ENCODE measurements around the gene ZNF331.

ZNF331 gene

GRCh38 chr19:53520547-53521372, 17.2 kb upstream of the ZNF331 start (continued):
- peak; percentile 58 for TF ChIP-seq ZNF341 (tag by site-specific recombination; IDR thresholded peaks at IDR 0.05; ENCODE audit: low read depth)
- no peak for TF ChIP-seq MEIS1 (CRISPR knock-in tag; IDR thresholded peaks at IDR 0.05; ENCODE audit: borderline replicate concordance)
- TF ChIP-seq SP7 (tag by site-specific recombination; IDR thresholded peaks at IDR 0.05): peak; percentile 31; the same call in 1 of the 2 replicates
- peak; percentile 47 for TF ChIP-seq ZIC2 (tag by site-specific recombination; IDR thresholded peaks at IDR 0.05)
- peak; percentile 92 for TF ChIP-seq ZNF335 (tag by site-specific recombination; conservative IDR thresholded peaks at IDR 0.05)
- no peak for TF ChIP-seq ZNF621 (tag by site-specific recombination; IDR thresholded peaks at IDR 0.05)
- TF ChIP-seq ZNF571 (tag by site-specific recombination; IDR thresholded peaks at IDR 0.05): no peak
- TF ChIP-seq GLIS1 (tag by site-specific recombination; IDR thresholded peaks at IDR 0.05): peak; percentile 5; the same call in 1 of the 2 replicates
- no peak for TF ChIP-seq ZNF707 (tag by site-specific recombination; IDR thresholded peaks at IDR 0.05)
- peak; percentile 62; the same call in 1 of the 2 replicates for TF ChIP-seq KLF16 (tag by site-specific recombination; IDR thresholded peaks at IDR 0.05)
- 0 out of 2 replicates have a peak, but pooled peaks have one; percentile 15 for TF ChIP-seq ZNF704 (tag by site-specific recombination; IDR thresholded peaks at IDR 0.05)
- no peak for TF ChIP-seq HOXA7 (CRISPR knock-in tag; IDR thresholded peaks at IDR 0.05; ENCODE audit: borderline replicate concordance)
- no peak for TF ChIP-seq ZNF132 (tag by site-specific recombination; IDR thresholded peaks at IDR 0.05; ENCODE audit: borderline replicate concordance)
- TF ChIP-seq HOXC10 (CRISPR knock-in tag; IDR thresholded peaks at IDR 0.05): peak; percentile 21; the same call in 1 of the 2 replicates
- peak; percentile 55; the same call in 1 of the 2 replicates for TF ChIP-seq ZNF394 (tag by site-specific recombination; IDR thresholded peaks at IDR 0.05; ENCODE audit: borderline replicate concordance)
- TF ChIP-seq TRIM28 (IDR thresholded peaks at IDR 0.05; ENCODE audit: borderline replicate concordance, low read length): peak; percentile 92
- TF ChIP-seq ZNF830 (tag by site-specific recombination; IDR thresholded peaks at IDR 0.05; ENCODE audit: low read depth): no peak
- TF ChIP-seq ZNF169 (tag by site-specific recombination; IDR thresholded peaks at IDR 0.05): no peak
- TF ChIP-seq ZNF274 (IDR thresholded peaks at IDR 0.05; ENCODE audit: low read length): no peak
- no peak for TF ChIP-seq ZNF274 (tag by site-specific recombination; IDR thresholded peaks at IDR 0.05; ENCODE audit: borderline replicate concordance)
- no peak for TF ChIP-seq ZNF624 (tag by site-specific recombination; IDR thresholded peaks at IDR 0.05)
- TF ChIP-seq ZSCAN23 (tag by site-specific recombination; IDR thresholded peaks at IDR 0.05): no peak
- TF ChIP-seq, protein P1, sequence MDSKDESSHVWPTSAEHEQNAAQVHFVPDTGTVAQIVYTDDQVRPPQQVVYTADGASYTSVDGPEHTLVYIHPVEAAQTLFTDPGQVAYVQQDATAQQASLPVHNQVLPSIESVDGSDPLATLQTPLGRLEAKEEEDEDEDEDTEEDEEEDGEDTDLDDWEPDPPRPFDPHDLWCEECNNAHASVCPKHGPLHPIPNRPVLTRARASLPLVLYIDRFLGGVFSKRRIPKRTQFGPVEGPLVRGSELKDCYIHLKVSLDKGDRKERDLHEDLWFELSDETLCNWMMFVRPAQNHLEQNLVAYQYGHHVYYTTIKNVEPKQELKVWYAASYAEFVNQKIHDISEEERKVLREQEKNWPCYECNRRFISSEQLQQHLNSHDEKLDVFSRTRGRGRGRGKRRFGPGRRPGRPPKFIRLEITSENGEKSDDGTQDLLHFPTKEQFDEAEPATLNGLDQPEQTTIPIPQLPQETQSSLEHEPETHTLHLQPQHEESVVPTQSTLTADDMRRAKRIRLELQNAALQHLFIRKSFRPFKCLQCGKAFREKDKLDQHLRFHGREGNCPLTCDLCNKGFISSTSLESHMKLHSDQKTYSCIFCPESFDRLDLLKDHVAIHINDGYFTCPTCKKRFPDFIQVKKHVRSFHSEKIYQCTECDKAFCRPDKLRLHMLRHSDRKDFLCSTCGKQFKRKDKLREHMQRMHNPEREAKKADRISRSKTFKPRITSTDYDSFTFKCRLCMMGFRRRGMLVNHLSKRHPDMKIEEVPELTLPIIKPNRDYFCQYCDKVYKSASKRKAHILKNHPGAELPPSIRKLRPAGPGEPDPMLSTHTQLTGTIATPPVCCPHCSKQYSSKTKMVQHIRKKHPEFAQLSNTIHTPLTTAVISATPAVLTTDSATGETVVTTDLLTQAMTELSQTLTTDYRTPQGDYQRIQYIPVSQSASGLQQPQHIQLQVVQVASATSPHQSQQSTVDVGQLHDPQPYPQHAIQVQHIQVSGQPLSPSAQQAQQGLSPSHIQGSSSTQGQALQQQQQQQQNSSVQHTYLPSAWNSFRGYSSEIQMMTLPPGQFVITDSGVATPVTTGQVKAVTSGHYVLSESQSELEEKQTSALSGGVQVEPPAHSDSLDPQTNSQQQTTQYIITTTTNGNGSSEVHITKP (tag by site-specific recombination; IDR thresholded peaks at IDR 0.05): peak; percentile 95
- 0 out of 2 replicates have a peak, but pooled peaks have one; percentile 21 for TF ChIP-seq ZNF391 (tag by site-specific recombination; IDR thresholded peaks at IDR 0.05; ENCODE audit: borderline replicate concordance, low read depth)
- TF ChIP-seq CTCF (tag by site-specific recombination; IDR thresholded peaks at IDR 0.05): no peak
- peak; percentile 39 for TF ChIP-seq KLF1 (tag by site-specific recombination; IDR thresholded peaks at IDR 0.05)
- no peak; the same call in 1 of the 2 replicates for TF ChIP-seq ZNF639 (tag by site-specific recombination; IDR thresholded peaks at IDR 0.05)
- peak; percentile 34; the same call in 1 of the 2 replicates for TF ChIP-seq ZBTB21 (tag by site-specific recombination; IDR thresholded peaks at IDR 0.05)
- TF ChIP-seq BCL11B (tag by site-specific recombination; IDR thresholded peaks at IDR 0.05; ENCODE audit: low read depth): no peak
- no peak for TF ChIP-seq ZNF600 (tag by site-specific recombination; IDR thresholded peaks at IDR 0.05)
- TF ChIP-seq, protein P2, sequence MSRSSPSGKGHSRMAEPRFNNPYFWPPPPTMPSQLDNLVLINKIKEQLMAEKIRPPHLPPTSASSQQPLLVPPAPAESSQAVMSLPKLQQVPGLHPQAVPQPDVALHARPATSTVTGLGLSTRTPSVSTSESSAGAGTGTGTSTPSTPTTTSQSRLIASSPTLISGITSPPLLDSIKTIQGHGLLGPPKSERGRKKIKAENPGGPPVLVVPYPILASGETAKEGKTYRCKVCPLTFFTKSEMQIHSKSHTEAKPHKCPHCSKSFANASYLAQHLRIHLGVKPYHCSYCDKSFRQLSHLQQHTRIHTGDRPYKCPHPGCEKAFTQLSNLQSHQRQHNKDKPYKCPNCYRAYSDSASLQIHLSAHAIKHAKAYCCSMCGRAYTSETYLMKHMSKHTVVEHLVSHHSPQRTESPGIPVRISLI (tag by site-specific recombination; IDR thresholded peaks at IDR 0.05): no peak
- no peak for TF ChIP-seq PRDM1 (tag by site-specific recombination; IDR thresholded peaks at IDR 0.05)
